ENCODE data around the gene CCDC50. TPM values are rescaled to one million over a fixed set of nuclear protein-coding genes. Genes with fewer than 3 reads are reported as not detected.

The CCDC50 gene
- total RNA-seq, 1 experiment from 2014 or later = 106 TPM

- Histone ChIP-seq H3K79me2 (ENCODE audit: low read depth) (no peaks in the 10 kb centered on the region), H3K27me3 (ENCODE audit: insufficient read depth, low read depth) (no peaks in the 10 kb centered on the region), H3K4me1 (replicated peaks; ENCODE audit: insufficient read depth) (no peaks in the 10 kb centered on the region), H3K9me2 (ENCODE audit: insufficient read depth) (no peaks in the 10 kb centered on the region), H3K27ac (no peak overlapping the region), H3K36me3 (ENCODE audit: low read depth) (peaks cover 27% of the 10 kb centered on the region), H2AFZ (no peak overlapping the region), H3K4me3 (no peak overlapping the region), H3K4me2 (no peak overlapping the region), H4K20me1 (ENCODE audit: insufficient read depth) (no peaks in the 10 kb centered on the region), H3K9me3 (ENCODE audit: insufficient read depth, low read depth) (no peaks in the 10 kb centered on the region), H3F3A (ENCODE audit: insufficient read depth, low read depth) (no peaks in the 10 kb centered on the region)
- TF ChIP-seq CTCF (conservative IDR thresholded peaks at IDR 0.05) (no peak), EZH2 (IDR thresholded peaks at IDR 0.05; ENCODE audit: low read depth) (no peak)
- intact Hi-C loops (cut with micrococcal nuclease; ENCODE audit: unreplicated experiment) = loop anchor here (10.0 kb wide), 1 partner anchor 680 kb away; no protein-coding TSS in a partner anchor
- CTCF ChIA-PET = no interaction called here
- no peak for DNase-seq
- no TSS peak for BruUV-seq (replicated peaks)
- POLR2A ChIA-PET (ENCODE audit: unreplicated experiment) = interaction anchor here (0.6 kb wide), 1 partner anchor 12 kb away, joined by 4 read pairs; no protein-coding TSS in a partner anchor
Observed at GRCh38 chr3:191385101-191385500, 55.9 kb downstream of the CCDC50 start.

GRCh38 chr3:191387441-191388077, 58.4 kb downstream of the CCDC50 start:
- Histone ChIP-seq H3K79me2 (ENCODE audit: low read depth) (no peaks in the 10 kb centered on the region), H3K27ac (no peak overlapping the region), H3K4me3 (no peak overlapping the region), H2AFZ (no peak overlapping the region), H3K4me1 (replicated peaks; ENCODE audit: insufficient read depth) (no peaks in the 10 kb centered on the region), H4K20me1 (ENCODE audit: insufficient read depth) (no peaks in the 10 kb centered on the region), H3K36me3 (ENCODE audit: low read depth) (peaks cover 19% of the 10 kb centered on the region), H3F3A (ENCODE audit: insufficient read depth, low read depth) (no peaks in the 10 kb centered on the region), H3K4me2 (no peak overlapping the region), H3K27me3 (ENCODE audit: insufficient read depth, low read depth) (no peaks in the 10 kb centered on the region), H3K9me3 (ENCODE audit: insufficient read depth, low read depth) (no peaks in the 10 kb centered on the region), H3K9me2 (ENCODE audit: insufficient read depth) (no peaks in the 10 kb centered on the region)
- ChIA-PET POLR2A (ENCODE audit: unreplicated experiment) (no interaction called here), CTCF (no interaction called here)
- intact Hi-C loops (cut with micrococcal nuclease; ENCODE audit: unreplicated experiment) = loop anchor here (10.0 kb wide), 1 partner anchor 683 kb away; no protein-coding TSS in a partner anchor
- DNase-seq = no peak
- BruUV-seq (replicated peaks) = no TSS peak
- no peak for TF ChIP-seq EZH2 (IDR thresholded peaks at IDR 0.05; ENCODE audit: low read depth)
- no peak for TF ChIP-seq CTCF (conservative IDR thresholded peaks at IDR 0.05)

GRCh38 chr3:191388823-191389222, 59.6 kb downstream of the CCDC50 start:
- Histone ChIP-seq H3F3A (ENCODE audit: insufficient read depth, low read depth) (no peaks in the 10 kb centered on the region), H3K9me3 (ENCODE audit: insufficient read depth, low read depth) (no peaks in the 10 kb centered on the region), H3K4me1 (replicated peaks; ENCODE audit: insufficient read depth) (no peaks in the 10 kb centered on the region), H3K9me2 (ENCODE audit: insufficient read depth) (no peaks in the 10 kb centered on the region), H3K36me3 (ENCODE audit: low read depth) (peaks cover 27% of the 10 kb centered on the region), H4K20me1 (ENCODE audit: insufficient read depth) (no peaks in the 10 kb centered on the region), H3K27me3 (ENCODE audit: insufficient read depth, low read depth) (no peaks in the 10 kb centered on the region), H3K27ac (no peak overlapping the region), H2AFZ (no peak overlapping the region), H3K4me2 (no peak overlapping the region), H3K79me2 (ENCODE audit: low read depth) (no peaks in the 10 kb centered on the region), H3K4me3 (no peak overlapping the region)
- TF ChIP-seq EZH2 (IDR thresholded peaks at IDR 0.05; ENCODE audit: low read depth) = no peak
- TF ChIP-seq CTCF (conservative IDR thresholded peaks at IDR 0.05) = peak; percentile 61
- no TSS peak for BruUV-seq (replicated peaks)
- CTCF ChIA-PET = no interaction called here
- no peak for DNase-seq
- intact Hi-C loops (cut with micrococcal nuclease; ENCODE audit: unreplicated experiment) = loop anchor here (10.0 kb wide), 1 partner anchor 684 kb away; no protein-coding TSS in a partner anchor
- POLR2A ChIA-PET (ENCODE audit: unreplicated experiment) = no interaction called here

All from PC-9 (cell line).